GM23338 (cell line): ENCODE results near the gene GRIP2. TPM values are rescaled to one million over a fixed set of nuclear protein-coding genes. Genes with fewer than 3 reads are reported as not detected.

Source experiments
- ATAC-seq: fragments of 200-7000 bp; cut with Tn5 transposase; 3 replicates; pipeline ENCODE4 v1.9.1; 2020
- DNase-seq: peaks from one replicate; pipeline ENCODE4 v3.0.0-alpha.2; 2015; ENCODE audit warnings: low spot score
- H2AFZ ChIP-seq: fragments of 200-600 bp; sonication (generic); 2 replicates; pipeline ENCODE4 v1.8.0; 2016; ENCODE audit warnings: antibody characterized with exemption, mild to moderate bottlenecking, moderate library complexity
- H3F3A ChIP-seq: fragments of 200-600 bp; sonication (generic); replicated peaks from 2 replicates; pipeline ENCODE4 v1.8.0; 2017; ENCODE audit warnings: antibody characterized with exemption, mixed run types, low read depth
- H3K27ac ChIP-seq: fragments of 200-600 bp; sonication (generic); 2 replicates; pipeline ENCODE4 v1.6.1; 2016; ENCODE audit warnings: low read depth
- H3K27me3 ChIP-seq: fragments of 200-600 bp; sonication (generic); 2 replicates; pipeline ENCODE4 v1.8.0; 2016; ENCODE audit warnings: mild to moderate bottlenecking, mixed run types, moderate library complexity; ENCODE audit not compliant: insufficient read depth
- H3K36me3 ChIP-seq: fragments of 200-600 bp; sonication (generic); 2 replicates; pipeline ENCODE4 v1.8.0; 2016; ENCODE audit warnings: mild to moderate bottlenecking; ENCODE audit not compliant: insufficient read depth
- H3K4me1 ChIP-seq: fragments of 200-600 bp; sonication (generic); 2 replicates; pipeline ENCODE4 v1.8.0; 2016; ENCODE audit warnings: mild to moderate bottlenecking, moderate library complexity; ENCODE audit not compliant: insufficient read depth
- H3K4me2 ChIP-seq: fragments of 200-600 bp; sonication (generic); 2 replicates; pipeline ENCODE4 v1.7.1; 2017; ENCODE audit warnings: mixed run types
- H3K4me3 ChIP-seq: fragments of 200-600 bp; sonication (generic); 2 replicates; pipeline ENCODE4 v1.6.1; 2016; ENCODE audit warnings: mixed run types
- H3K79me2 ChIP-seq: fragments of 200-600 bp; sonication (generic); replicated peaks from 2 replicates; pipeline ENCODE4 v1.8.0; 2017; ENCODE audit warnings: mild to moderate bottlenecking; ENCODE audit not compliant: insufficient read depth
- H3K9me2 ChIP-seq: fragments of 200-600 bp; sonication (generic); 2 replicates; pipeline ENCODE4 v1.8.0; 2017; ENCODE audit not compliant: insufficient read depth
- H4K20me1 ChIP-seq: fragments of 200-600 bp; sonication (generic); replicated peaks from 2 replicates; pipeline ENCODE4 v1.8.0; 2017; ENCODE audit warnings: mild to moderate bottlenecking; ENCODE audit not compliant: insufficient read depth
- H3K27ac Mint-ChIP-seq: 2 replicates; pipeline ENCODE4 v1.8.0; 2020; ENCODE audit warnings: inconsistent platforms, mild to moderate bottlenecking, moderate library complexity, mixed read lengths
- H3K27me3 Mint-ChIP-seq: 3 replicates; pipeline ENCODE4 v1.8.0; 2022; ENCODE audit warnings: low read depth, mild to moderate bottlenecking, moderate library complexity, mixed read lengths, inconsistent platforms; ENCODE audit not compliant: insufficient read depth, poor library complexity
- H3K36me3 Mint-ChIP-seq: 3 replicates; pipeline ENCODE4 v1.8.0; 2021; ENCODE audit warnings: low read depth, mild to moderate bottlenecking, inconsistent platforms, moderate library complexity, mixed read lengths
- H3K4me1 Mint-ChIP-seq: 3 replicates; pipeline ENCODE4 v1.8.0; 2020; ENCODE audit warnings: mild to moderate bottlenecking, inconsistent platforms, mixed read lengths
- H3K4me3 Mint-ChIP-seq: 3 replicates; pipeline ENCODE4 v1.8.0; 2021; ENCODE audit warnings: moderate library complexity, mild to moderate bottlenecking, inconsistent platforms, mixed read lengths
- H3K9me3 Mint-ChIP-seq: 3 replicates; pipeline ENCODE4 v1.8.0; 2020; ENCODE audit warnings: moderate library complexity, mild to moderate bottlenecking, inconsistent platforms, mixed read lengths
- CREB1 ChIP-seq: fragments of 250-450 bp; sonication (Bioruptor Pico); IDR thresholded peaks from 2 replicates; pipeline ENCODE4 v1.5.0; 2020; ENCODE audit warnings: low read depth, mild to moderate bottlenecking, moderate library complexity
- EZH2phosphoT487 ChIP-seq: fragments of 200-600 bp; sonication (generic); IDR thresholded peaks from one replicate; pipeline ENCODE4 v1.8.1; 2018; ENCODE audit warnings: antibody characterized with exemption; ENCODE audit not compliant: unreplicated experiment
- POLR2AphosphoS5 ChIP-seq: IDR thresholded peaks from 2 replicates; pipeline ENCODE4 v1.6.1; 2016; ENCODE audit warnings: antibody characterized with exemption, low read depth
- STAT1 ChIP-seq: IDR thresholded peaks from one replicate; pipeline ENCODE4 v1.6.1; 2016; ENCODE audit warnings: antibody characterized with exemption; ENCODE audit not compliant: unreplicated experiment
- ZNF331 ChIP-seq: fragments of 250-450 bp; sonication (Bioruptor Pico); IDR thresholded peaks from 2 replicates; pipeline ENCODE4 v1.5.0; 2020; ENCODE audit warnings: low read depth, mild to moderate bottlenecking, moderate library complexity
- polyA plus RNA-seq: library from polyadenylated mRNA; unstranded; fragments of >200 nt; fragmentation: Nextera tagmentation; extraction: Ambion mirVana; gene quantifications from 2 replicates; pipeline ENCODE4 v1.2.1, GENCODE V29; 2016
- total RNA-seq: library from RNA; depleted of rRNA; stranded (reverse); fragments of >200 nt; shearing (Covaris generic); gene quantifications from 2 replicates; pipeline ENCODE4 v1.2.3, GENCODE V29; 2014
- TF ChIP-seq, protein P1 (sequence below), 2 experiments: fragments of 200-600 bp in 1 of 2; sonication (generic) in 1 of 2; conservative IDR thresholded peaks; 2 replicates each; pipeline versions ENCODE4 v1.5.1 to v1.6.1; 2016 to 2017; ENCODE audit warnings: antibody characterized with exemption in 2 of 2, low read depth in 2 of 2, mild to moderate bottlenecking in 2 of 2, moderate library complexity in 1 of 2
- TF ChIP-seq, protein P2 (sequence below): IDR thresholded peaks from one replicate; pipeline ENCODE4 v1.6.1; 2018; ENCODE audit warnings: antibody characterized with exemption; ENCODE audit not compliant: unreplicated experiment
- TF ChIP-seq, protein P3 (sequence below): fragments of 250-450 bp; sonication (Bioruptor Pico); IDR thresholded peaks from 2 replicates; pipeline ENCODE4 v1.5.0; 2020; ENCODE audit warnings: mild to moderate bottlenecking, moderate library complexity

GRIP2 gene
- total and polyA plus RNA-seq, 2 experiments from 2014 or later: 3.6 to 5.8 TPM

DNA sequence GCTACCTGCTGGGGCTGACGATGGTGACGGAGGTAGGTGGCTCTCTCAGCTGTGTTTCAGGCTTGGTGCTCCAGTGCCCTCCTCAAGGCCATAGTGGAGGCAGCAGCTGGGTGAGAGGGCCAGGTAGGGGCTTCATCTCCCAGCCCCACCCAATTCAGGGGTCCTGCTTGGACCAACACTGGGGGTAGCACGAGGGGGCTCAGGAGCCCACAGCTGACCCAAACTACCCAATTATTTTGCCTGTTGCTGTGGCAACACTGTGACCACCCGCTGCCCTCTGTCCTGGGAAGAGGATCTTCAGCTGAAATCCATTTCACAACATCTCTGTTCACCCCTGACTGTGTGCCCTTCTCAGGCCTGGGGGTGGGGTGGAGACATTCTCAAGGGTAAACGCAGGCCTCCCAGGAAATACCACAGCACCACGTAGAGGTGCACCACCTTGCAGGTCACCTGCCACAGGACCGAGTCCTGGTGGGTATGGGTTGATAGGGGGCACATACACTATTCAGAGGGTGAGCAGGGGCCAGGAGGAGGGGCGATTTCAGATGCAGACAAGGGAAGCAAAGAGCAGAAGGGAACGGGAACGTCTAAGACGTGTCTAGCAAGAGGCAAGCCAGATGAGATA, 62.7 kb downstream of the GRIP2 start:
- Histone ChIP-seq H4K20me1 (peaks cover 4% of the 10 kb centered on the region; the same call in 1 of the 2 replicates), H3K36me3 (peaks cover 33% of the 10 kb centered on the region), H3F3A (0 out of 2 replicates have a peak, but pooled peaks cover 2% of the 10 kb centered on the region), H3K4me2 (no peak overlapping the region), H2AFZ (no peak overlapping the region), H3K79me2 (no peaks in the 10 kb centered on the region), H3K4me3 (no peak overlapping the region), H3K4me1 (no peaks in the 10 kb centered on the region), H3K27me3 (no peaks in the 10 kb centered on the region), H3K9me2 (no peaks in the 10 kb centered on the region), H3K27ac (no peak overlapping the region)
- Mint-ChIP-seq H3K36me3 (peaks cover 86% of the 10 kb centered on the region), H3K4me3 (no peak overlapping the region), H3K27me3 (peaks cover 8% of the 10 kb centered on the region), H3K9me3 (no peaks in the 10 kb centered on the region), H3K27ac (no peak overlapping the region), H3K4me1 (peaks cover 14% of the 10 kb centered on the region)
- no peak for ATAC-seq
- TF ChIP-seq STAT1 (no peak), POLR2AphosphoS5 (no peak), ZNF331 (CRISPR knock-in tag) (no peak), EZH2phosphoT487 (no peak)
- TF ChIP-seq, protein P1, sequence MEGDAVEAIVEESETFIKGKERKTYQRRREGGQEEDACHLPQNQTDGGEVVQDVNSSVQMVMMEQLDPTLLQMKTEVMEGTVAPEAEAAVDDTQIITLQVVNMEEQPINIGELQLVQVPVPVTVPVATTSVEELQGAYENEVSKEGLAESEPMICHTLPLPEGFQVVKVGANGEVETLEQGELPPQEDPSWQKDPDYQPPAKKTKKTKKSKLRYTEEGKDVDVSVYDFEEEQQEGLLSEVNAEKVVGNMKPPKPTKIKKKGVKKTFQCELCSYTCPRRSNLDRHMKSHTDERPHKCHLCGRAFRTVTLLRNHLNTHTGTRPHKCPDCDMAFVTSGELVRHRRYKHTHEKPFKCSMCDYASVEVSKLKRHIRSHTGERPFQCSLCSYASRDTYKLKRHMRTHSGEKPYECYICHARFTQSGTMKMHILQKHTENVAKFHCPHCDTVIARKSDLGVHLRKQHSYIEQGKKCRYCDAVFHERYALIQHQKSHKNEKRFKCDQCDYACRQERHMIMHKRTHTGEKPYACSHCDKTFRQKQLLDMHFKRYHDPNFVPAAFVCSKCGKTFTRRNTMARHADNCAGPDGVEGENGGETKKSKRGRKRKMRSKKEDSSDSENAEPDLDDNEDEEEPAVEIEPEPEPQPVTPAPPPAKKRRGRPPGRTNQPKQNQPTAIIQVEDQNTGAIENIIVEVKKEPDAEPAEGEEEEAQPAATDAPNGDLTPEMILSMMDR (conservative IDR thresholded peaks at IDR 0.05; ENCODE audit: low read depth in 2 of 2): no peak
- TF ChIP-seq, protein P2, sequence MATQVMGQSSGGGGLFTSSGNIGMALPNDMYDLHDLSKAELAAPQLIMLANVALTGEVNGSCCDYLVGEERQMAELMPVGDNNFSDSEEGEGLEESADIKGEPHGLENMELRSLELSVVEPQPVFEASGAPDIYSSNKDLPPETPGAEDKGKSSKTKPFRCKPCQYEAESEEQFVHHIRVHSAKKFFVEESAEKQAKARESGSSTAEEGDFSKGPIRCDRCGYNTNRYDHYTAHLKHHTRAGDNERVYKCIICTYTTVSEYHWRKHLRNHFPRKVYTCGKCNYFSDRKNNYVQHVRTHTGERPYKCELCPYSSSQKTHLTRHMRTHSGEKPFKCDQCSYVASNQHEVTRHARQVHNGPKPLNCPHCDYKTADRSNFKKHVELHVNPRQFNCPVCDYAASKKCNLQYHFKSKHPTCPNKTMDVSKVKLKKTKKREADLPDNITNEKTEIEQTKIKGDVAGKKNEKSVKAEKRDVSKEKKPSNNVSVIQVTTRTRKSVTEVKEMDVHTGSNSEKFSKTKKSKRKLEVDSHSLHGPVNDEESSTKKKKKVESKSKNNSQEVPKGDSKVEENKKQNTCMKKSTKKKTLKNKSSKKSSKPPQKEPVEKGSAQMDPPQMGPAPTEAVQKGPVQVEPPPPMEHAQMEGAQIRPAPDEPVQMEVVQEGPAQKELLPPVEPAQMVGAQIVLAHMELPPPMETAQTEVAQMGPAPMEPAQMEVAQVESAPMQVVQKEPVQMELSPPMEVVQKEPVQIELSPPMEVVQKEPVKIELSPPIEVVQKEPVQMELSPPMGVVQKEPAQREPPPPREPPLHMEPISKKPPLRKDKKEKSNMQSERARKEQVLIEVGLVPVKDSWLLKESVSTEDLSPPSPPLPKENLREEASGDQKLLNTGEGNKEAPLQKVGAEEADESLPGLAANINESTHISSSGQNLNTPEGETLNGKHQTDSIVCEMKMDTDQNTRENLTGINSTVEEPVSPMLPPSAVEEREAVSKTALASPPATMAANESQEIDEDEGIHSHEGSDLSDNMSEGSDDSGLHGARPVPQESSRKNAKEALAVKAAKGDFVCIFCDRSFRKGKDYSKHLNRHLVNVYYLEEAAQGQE: no peak
- DNase-seq: no peak

DNA sequence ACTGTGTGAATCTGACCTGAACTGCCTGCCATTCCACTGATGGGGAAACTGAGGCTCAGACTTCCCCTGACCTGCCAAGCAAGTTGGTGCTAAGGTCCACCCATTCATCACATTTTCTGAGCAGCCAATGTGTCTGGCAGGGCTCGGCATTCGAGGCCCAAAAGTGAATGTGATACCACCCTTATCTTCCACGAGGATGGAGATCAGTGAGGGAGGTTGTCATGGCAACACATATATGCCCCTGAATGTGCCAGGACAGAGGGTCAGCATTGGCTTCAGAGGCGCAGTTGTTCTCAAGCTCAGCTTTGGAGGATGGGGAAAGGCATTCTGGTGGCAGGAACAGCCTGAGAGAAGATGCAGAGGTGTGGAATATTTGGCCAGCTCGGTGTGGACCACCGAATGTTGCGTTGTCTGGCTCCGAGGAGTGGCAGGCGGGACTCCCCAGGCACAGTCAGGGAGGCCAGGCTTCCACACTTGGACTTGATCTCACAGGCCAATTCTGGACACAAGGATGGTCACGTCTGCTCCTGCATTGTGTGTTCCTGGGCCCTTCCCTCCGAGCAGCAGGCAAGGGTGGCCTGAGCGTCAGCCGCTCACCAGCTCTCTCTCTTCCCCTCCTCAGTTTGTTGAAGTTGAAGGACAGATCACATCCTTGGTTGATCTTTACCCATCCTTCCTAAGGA, 63.4 kb downstream of the GRIP2 start:
- no peak for DNase-seq
- Histone ChIP-seq H3K4me2 (no peak overlapping the region), H3K27ac (no peak overlapping the region), H3K79me2 (no peaks in the 10 kb centered on the region), H3K27me3 (no peaks in the 10 kb centered on the region), H2AFZ (no peak overlapping the region), H4K20me1 (peaks cover 4% of the 10 kb centered on the region; the same call in 1 of the 2 replicates), H3K4me3 (no peak overlapping the region), H3K4me1 (no peaks in the 10 kb centered on the region), H3F3A (0 out of 2 replicates have a peak, but pooled peaks cover under 1% of the 10 kb centered on the region), H3K9me2 (no peaks in the 10 kb centered on the region), H3K36me3 (peaks cover 36% of the 10 kb centered on the region)
- H3K27me3 Mint-ChIP-seq: peaks cover 6% of the 10 kb centered on the region
- H3K27ac Mint-ChIP-seq: no peak overlapping the region
- H3K4me3 Mint-ChIP-seq: no peak overlapping the region
- ATAC-seq: no peak
- H3K9me3 Mint-ChIP-seq: no peaks in the 10 kb centered on the region
- peaks cover 83% of the 10 kb centered on the region for H3K36me3 Mint-ChIP-seq
- H3K4me1 Mint-ChIP-seq: peaks cover 7% of the 10 kb centered on the region
- TF ChIP-seq CREB1 (CRISPR knock-in tag): no peak
- TF ChIP-seq, protein P3, sequence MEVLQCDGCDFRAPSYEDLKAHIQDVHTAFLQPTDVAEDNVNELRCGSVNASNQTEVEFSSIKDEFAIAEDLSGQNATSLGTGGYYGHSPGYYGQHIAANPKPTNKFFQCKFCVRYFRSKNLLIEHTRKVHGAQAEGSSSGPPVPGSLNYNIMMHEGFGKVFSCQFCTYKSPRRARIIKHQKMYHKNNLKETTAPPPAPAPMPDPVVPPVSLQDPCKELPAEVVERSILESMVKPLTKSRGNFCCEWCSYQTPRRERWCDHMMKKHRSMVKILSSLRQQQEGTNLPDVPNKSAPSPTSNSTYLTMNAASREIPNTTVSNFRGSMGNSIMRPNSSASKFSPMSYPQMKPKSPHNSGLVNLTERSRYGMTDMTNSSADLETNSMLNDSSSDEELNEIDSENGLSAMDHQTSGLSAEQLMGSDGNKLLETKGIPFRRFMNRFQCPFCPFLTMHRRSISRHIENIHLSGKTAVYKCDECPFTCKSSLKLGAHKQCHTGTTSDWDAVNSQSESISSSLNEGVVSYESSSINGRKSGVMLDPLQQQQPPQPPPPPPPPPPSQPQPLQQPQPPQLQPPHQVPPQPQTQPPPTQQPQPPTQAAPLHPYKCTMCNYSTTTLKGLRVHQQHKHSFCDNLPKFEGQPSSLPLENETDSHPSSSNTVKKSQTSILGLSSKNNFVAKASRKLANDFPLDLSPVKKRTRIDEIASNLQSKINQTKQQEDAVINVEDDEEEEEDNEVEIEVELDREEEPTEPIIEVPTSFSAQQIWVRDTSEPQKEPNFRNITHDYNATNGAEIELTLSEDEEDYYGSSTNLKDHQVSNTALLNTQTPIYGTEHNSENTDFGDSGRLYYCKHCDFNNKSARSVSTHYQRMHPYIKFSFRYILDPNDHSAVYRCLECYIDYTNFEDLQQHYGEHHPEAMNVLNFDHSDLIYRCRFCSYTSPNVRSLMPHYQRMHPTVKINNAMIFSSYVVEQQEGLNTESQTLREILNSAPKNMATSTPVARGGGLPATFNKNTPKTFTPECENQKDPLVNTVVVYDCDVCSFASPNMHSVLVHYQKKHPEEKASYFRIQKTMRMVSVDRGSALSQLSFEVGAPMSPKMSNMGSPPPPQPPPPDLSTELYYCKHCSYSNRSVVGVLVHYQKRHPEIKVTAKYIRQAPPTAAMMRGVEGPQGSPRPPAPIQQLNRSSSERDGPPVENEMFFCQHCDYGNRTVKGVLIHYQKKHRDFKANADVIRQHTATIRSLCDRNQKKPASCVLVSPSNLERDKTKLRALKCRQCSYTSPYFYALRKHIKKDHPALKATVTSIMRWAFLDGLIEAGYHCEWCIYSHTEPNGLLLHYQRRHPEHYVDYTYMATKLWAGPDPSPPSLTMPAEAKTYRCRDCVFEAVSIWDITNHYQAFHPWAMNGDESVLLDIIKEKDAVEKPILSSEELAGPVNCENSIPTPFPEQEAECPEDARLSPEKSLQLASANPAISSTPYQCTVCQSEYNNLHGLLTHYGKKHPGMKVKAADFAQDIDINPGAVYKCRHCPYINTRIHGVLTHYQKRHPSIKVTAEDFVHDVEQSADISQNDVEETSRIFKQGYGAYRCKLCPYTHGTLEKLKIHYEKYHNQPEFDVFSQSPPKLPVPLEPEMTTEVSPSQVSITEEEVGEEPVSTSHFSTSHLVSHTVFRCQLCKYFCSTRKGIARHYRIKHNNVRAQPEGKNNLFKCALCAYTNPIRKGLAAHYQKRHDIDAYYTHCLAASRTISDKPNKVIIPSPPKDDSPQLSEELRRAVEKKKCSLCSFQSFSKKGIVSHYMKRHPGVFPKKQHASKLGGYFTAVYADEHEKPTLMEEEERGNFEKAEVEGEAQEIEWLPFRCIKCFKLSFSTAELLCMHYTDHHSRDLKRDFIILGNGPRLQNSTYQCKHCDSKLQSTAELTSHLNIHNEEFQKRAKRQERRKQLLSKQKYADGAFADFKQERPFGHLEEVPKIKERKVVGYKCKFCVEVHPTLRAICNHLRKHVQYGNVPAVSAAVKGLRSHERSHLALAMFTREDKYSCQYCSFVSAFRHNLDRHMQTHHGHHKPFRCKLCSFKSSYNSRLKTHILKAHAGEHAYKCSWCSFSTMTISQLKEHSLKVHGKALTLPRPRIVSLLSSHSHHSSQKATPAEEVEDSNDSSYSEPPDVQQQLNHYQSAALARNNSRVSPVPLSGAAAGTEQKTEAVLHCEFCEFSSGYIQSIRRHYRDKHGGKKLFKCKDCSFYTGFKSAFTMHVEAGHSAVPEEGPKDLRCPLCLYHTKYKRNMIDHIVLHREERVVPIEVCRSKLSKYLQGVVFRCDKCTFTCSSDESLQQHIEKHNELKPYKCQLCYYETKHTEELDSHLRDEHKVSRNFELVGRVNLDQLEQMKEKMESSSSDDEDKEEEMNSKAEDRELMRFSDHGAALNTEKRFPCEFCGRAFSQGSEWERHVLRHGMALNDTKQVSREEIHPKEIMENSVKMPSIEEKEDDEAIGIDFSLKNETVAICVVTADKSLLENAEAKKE: no peak
